Nephron progenitor cell (in vitro differentiated cells): ENCODE measurements around the gene GATA3.

Experiments used
- DNase-seq: peaks from one replicate; pipeline ENCODE4 v3.0.0; 2021
- H3K27ac Mint-ChIP-seq: 2 replicates; pipeline ENCODE4 v1.8.0; 2021; ENCODE audit warnings: mild to moderate bottlenecking, moderate library complexity, mixed read lengths
- H3K27me3 Mint-ChIP-seq: 2 replicates; pipeline ENCODE4 v1.8.0; 2021; ENCODE audit warnings: mild to moderate bottlenecking, low read depth, mixed read lengths; ENCODE audit not compliant: poor library complexity
- H3K36me3 Mint-ChIP-seq: 2 replicates; pipeline ENCODE4 v1.8.0; 2021; ENCODE audit warnings: low read depth, mixed read lengths
- H3K4me1 Mint-ChIP-seq: 2 replicates; pipeline ENCODE4 v1.8.0; 2021; ENCODE audit warnings: mixed read lengths
- H3K4me3 Mint-ChIP-seq: 2 replicates; pipeline ENCODE4 v1.8.0; 2021; ENCODE audit warnings: mild to moderate bottlenecking, moderate library complexity, mixed read lengths
- H3K9me3 Mint-ChIP-seq: 2 replicates; pipeline ENCODE4 v1.8.0; 2021; ENCODE audit warnings: mild to moderate bottlenecking, moderate library complexity, mixed read lengths
- CTCF ChIP-seq: fragments of 200-600 bp; sonication (generic); IDR thresholded peaks from 2 replicates; pipeline ENCODE4 v1.5.0; 2021; ENCODE audit warnings: antibody characterized with exemption

The GATA3 gene

GRCh38 chr10:8086315-8086714 lies 31.8 kb downstream of the GATA3 start:
- TF ChIP-seq CTCF: no peak
- no peak overlapping the region for H3K4me3 Mint-ChIP-seq

GRCh38 chr10:8088504-8088903 lies 34.0 kb downstream of the GATA3 start:
- Mint-ChIP-seq H3K4me1 (peaks cover 5% of the 10 kb centered on the region), H3K27me3 (peaks cover 34% of the 10 kb centered on the region), H3K27ac (no peak overlapping the region), H3K36me3 (no peaks in the 10 kb centered on the region), H3K9me3 (no peaks in the 10 kb centered on the region), H3K4me3 (no peak overlapping the region)
- no peak for DNase-seq
- no peak for TF ChIP-seq CTCF

More at GRCh38 chr10:8086315-8086714, 31.8 kb downstream of the GATA3 start:
- no peak overlapping the region for H3K27ac Mint-ChIP-seq
- no peaks in the 10 kb centered on the region for H3K36me3 Mint-ChIP-seq
- DNase-seq: no peak
- no peaks in the 10 kb centered on the region for H3K9me3 Mint-ChIP-seq
- peaks cover 12% of the 10 kb centered on the region for H3K4me1 Mint-ChIP-seq
- peaks cover 26% of the 10 kb centered on the region for H3K27me3 Mint-ChIP-seq

GRCh38 chr10:8092428-8092827 lies 37.9 kb downstream of the GATA3 start:
- H3K4me3 Mint-ChIP-seq: no peak overlapping the region
- no peak for DNase-seq
- peaks cover 24% of the 10 kb centered on the region for H3K27me3 Mint-ChIP-seq
- peaks cover 27% of the 10 kb centered on the region for H3K4me1 Mint-ChIP-seq
- H3K36me3 Mint-ChIP-seq: no peaks in the 10 kb centered on the region
- no peak for TF ChIP-seq CTCF
- peaks cover 4% of the 10 kb centered on the region for H3K9me3 Mint-ChIP-seq
- no peak overlapping the region for H3K27ac Mint-ChIP-seq

- Mint-ChIP-seq H3K9me3 (peaks cover 4% of the 10 kb centered on the region), H3K27ac (peak overlapping the region; percentile 85), H3K27me3 (peaks cover 17% of the 10 kb centered on the region), H3K36me3 (no peaks in the 10 kb centered on the region), H3K4me1 (peaks cover 36% of the 10 kb centered on the region), H3K4me3 (peak overlapping the region; percentile 18)
- no peak for DNase-seq
- TF ChIP-seq CTCF: no peak
These were observed 41.5 kb downstream of the GATA3 start for GRCh38 chr10:8095959-8096358.

GRCh38 chr10:8096931-8097330 lies 42.4 kb downstream of the GATA3 start:
- H3K4me1 Mint-ChIP-seq: peaks cover 36% of the 10 kb centered on the region
- no peaks in the 10 kb centered on the region for H3K36me3 Mint-ChIP-seq
- no peak for DNase-seq
- H3K27me3 Mint-ChIP-seq: peaks cover 11% of the 10 kb centered on the region
- H3K27ac Mint-ChIP-seq: no peak overlapping the region
- H3K4me3 Mint-ChIP-seq: no peak overlapping the region
- peaks cover 4% of the 10 kb centered on the region for H3K9me3 Mint-ChIP-seq
- no peak for TF ChIP-seq CTCF

- Mint-ChIP-seq H3K36me3 (no peaks in the 10 kb centered on the region), H3K4me1 (peaks cover 50% of the 10 kb centered on the region), H3K27ac (no peak overlapping the region), H3K27me3 (peaks cover 20% of the 10 kb centered on the region), H3K9me3 (peaks cover 4% of the 10 kb centered on the region), H3K4me3 (no peak overlapping the region)
- TF ChIP-seq CTCF: no peak
- DNase-seq: no peak
These were observed 45.9 kb downstream of the GATA3 start for GRCh38 chr10:8100366-8100765.
